ENCODE data around the gene MTCL1.

- TF ChIP-seq CTCF (IDR thresholded peaks at IDR 0.05; ENCODE audit: poor library complexity) = no peak
- TF ChIP-seq EZH2 (IDR thresholded peaks at IDR 0.05; ENCODE audit: borderline replicate concordance) = no peak
Measured at GRCh38 chr18:8752329-8752728, 47.0 kb downstream of the MTCL1 start.

Measured in hepatocyte (in vitro differentiated cells).